HG02938 (cell line): Measurements from ENCODE around the gene KCNQ1.

Experiments used
- ATAC-seq: cut with Tn5 transposase; IDR thresholded peaks from one replicate; pipeline ENCODE4 v1.9.1; 2021; ENCODE audit warnings: mild to moderate bottlenecking, moderate library complexity; ENCODE audit not compliant: unreplicated experiment

KCNQ1 gene

DNA sequence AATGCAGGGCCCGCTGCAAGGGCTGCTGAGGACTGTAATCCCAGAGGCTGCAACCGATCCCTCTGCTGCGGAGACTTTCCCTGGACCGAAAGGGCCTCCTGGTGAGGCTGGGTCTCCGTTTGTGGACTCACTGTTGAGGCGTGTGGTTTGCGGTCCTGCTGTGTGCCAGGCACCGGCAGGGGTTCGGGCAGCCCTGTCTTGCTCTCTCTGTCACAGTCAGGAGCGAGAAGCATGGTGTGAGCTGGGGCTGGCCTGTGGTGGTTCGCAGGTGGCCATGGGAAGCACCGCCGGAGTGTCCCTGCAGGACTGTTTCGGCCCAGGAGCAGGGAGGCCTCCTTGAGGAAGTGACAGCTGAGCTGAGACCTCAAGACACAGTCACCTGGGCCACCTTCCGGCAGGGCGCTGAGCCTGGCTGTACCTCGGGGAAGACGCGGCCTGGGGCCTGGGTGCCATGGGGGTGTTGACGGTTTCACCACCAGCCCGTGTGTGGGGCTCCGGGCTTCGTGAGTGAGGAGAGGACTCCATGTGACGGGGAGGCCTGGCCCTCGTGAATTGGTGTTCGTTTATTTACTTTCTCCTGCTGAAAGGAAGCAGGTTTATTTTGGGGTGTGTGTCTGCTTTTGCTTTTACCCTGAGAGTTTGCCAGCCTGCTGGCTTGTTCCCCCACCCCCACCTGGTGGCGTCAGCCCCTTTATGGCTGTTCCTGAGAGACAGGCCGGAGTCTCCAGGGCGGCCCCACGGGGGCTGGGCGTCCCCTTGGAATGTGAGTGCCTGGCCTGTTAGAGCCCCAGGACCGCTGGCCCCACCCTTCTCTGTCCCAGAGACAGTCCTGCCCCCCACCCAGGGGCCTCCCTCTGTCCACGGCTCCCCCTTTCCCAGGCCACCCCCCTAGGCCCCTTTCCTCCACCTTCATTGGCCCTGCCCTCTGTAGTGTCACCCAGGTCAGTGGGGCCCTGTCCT is 132.5 kb downstream of the KCNQ1 start:
- ATAC-seq, result no peak

DNA sequence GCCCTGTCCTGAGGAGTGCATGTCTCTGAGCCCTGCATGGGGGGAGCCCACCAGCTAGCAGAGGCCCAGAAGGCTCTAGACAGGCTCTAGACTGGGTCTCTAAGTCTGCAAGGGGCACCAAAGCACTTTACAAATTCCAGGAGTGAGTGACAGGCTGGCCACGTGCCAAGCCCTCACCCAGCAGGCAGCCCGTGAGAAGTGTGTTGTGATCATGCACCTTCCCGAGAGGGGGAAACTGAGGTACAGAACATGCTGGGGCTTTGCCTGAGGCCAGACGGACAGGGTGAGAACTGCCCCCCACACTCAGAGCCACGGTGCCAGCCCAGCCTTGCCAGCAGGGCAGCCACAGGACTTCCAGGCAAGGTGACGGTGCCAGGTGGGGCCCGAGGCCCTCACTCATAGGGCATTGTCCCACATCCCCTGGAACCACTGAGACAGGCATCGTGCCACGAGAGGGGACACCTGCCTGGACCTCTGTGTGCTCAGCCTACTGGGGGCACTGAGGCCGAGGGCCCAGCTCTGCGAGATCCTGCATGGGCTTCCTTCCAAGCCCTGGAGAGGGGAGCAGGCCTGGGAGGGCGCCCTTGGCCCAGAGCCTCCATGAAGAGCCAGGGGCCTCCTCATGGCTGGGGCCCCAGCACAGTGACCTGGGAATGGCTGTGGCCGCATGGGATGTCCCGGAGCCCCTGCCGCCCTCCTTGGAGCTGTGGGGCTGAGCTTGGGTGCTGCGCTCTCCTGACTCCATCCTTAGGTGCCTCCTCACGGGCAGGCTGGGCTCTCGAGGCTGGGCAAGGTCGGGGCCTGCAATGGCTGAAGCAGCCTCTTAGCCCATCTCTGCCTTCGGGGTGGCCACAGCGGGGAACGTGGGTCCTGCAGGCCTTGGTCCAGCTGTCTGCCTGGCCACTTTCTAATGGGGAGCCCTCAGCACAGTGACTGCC is 133.5 kb downstream of the KCNQ1 start:
- no peak for ATAC-seq

DNA sequence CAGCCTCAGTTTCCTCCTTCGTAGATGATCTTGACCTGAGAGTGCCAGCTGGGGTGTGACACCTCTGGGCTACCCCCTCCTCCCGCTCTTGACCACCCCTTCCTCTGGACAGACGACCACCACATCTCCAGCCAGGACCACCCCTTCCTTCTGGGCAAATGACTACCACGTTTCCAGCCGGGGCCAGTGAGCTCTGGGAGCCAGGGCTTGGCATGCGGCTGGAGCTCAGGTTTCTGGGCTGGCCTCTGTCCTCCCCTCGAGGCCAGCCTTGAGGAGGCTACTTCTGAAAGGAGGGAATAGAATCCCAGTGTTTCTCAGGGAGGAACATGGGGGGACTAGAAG is 134.1 kb downstream of the KCNQ1 start:
- no peak for ATAC-seq

DNA sequence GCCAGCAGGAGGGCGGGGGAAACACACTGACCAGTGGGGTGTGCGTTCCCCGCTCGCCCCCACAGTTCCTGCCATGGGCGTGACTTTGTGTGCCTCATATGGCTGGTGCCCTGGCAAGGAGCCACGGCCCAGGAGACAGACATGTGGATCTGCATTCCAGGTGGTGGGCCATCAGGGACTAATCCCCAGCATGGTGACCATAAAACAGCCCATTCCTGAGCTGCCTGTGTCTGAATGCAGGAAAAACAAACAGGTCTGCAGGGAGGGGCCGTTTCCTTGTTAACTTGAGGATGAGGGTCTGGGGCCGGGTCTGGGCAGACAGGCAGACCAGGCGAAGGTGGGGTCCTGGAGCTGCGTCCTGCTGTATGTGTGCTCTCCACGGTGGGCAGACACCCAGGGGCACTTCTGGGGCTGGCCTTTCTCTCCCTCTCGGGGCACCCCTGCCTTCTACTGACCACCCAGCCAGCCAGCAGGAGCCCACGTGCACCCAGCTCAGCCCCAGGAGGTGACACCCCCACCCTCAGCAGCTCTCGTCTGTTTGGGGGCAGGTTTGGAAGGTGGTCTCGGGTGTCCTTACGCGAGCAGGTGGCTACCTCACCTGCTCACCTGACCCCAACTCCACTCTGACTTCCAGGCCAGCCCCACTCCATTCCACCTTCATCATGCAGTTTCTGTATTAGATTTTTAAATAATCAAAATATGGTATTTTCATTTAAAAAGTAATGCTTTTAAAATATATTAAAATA is 134.7 kb downstream of the KCNQ1 start:
- ATAC-seq, result no peak

DNA sequence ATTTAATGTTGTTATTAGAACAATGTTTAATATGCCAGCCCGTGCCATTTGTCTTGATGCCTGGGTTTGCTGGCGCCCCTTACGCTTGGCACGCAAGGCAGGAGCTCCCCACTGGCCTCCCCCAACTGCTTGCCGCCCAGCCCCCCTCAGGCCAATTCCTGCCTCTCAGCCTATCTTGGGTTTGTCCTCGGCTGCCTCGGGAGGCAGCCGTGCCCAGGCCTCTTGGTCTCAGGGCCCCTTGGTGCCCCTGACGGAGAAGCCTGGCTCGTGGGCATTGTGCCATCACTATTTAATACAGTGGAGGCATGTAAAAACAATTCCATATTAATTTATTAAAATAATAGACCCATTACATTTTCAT is 135.2 kb downstream of the KCNQ1 start:
- ATAC-seq, result no peak

DNA sequence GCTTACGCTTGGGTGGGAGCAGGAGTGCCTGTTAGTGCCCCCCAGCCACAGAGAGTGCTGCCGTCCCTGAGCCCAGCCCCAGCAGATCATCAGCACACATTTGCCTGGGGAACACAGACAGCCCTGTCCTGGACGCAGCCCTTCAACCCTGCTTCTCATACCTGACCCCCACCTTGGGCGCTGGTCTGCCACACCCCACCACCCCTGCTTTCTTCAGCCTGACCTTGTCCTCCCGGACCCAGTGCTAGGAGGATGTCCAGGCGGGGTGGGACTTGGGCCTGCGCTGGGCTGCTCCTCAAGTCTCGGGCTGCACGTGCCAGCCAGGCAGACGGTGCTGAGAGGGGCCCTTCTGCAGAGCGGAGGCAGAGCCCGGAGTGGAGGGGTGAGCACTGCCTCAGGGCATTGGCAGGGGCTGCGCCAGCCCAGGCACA is 135.8 kb downstream of the KCNQ1 start:
- ATAC-seq, result no peak

DNA sequence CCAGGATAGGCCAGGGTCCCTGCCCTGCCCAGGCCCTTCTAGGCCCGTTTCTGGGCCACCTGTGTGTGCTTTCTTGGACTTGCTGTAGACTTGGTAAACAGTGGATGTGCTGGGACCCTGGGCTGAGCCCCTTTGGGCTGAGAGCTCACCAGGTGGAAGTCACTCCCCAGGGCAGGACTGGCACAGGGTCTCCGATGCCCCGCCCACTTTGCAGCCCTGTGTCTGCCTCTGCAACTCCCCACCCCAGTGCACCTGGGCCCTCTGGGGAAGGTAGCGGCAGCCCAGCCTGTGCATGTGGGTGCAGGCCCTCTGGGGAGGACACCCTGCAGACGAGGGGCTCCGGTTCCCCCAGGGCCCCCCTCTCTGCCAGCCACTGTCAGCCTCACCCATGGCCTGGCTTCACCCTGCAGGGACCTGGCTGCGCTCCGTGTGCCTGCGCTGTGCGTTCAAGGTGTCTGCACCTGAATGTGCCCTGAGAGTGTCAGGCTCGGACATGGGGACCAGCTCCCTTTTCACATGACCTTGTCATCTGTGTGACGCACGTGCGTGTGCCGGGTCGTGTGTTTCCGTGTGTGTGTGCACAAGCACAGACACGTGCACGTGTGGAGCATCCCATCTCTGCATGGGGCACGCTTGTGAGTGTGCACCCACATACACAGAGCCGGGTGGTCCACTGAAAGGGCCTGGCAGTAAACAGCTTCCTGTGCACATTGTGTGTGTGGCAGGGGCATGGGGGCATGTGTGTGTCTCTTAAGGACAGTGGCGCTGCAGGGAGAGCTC is 136.5 kb downstream of the KCNQ1 start:
- no peak for ATAC-seq

DNA sequence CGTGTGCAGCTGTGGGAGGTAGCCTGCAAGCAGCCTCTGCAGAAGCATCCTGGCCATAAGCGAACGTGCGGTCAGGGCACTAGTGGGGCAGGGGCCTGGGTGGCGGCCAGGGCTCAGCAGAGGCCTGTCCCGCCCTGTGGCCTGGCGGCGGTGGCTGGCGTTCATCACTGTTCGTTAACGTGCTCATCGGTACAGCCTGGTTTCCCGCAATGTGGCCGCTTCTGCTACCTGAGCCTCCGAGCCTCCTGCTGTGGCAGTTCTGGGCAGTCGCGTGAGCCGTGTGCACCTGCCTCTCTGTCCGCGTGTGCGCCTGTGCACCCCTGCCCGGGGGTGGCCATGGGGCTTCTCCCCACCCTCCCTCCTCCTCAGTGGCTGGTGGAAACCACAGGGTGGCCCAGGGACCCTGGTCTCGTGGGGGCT is 137.1 kb downstream of the KCNQ1 start:
- no peak for ATAC-seq

DNA sequence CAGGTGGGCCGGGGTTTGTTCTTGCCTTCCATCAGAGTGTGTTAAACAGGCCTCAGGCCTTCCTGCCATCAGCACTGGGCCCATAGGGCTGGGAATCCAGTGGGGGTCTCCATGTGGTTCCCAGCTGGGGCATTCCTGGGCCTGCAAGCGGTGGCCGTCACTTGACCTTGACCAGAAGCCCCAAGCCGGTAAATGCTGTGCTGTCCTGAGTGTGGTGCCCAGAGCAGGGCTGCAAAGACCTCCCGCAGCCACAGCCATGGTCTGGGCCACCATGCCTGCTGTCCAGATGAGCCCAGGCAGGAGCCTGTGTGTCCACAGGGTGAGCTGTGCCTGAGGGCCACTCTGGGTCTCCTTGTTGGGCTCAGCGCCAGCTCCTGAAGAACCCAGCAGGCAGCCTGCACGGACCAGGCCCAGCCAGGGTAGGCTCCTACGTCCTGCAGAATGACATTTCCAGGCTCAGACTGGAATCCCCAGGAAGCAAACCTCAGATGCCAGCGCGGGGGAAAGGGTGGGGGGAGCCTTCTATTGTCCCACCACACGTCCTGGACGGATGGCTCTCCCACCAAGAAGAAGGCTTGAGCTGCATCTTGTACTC is 137.6 kb downstream of the KCNQ1 start:
- ATAC-seq, result no peak

DNA sequence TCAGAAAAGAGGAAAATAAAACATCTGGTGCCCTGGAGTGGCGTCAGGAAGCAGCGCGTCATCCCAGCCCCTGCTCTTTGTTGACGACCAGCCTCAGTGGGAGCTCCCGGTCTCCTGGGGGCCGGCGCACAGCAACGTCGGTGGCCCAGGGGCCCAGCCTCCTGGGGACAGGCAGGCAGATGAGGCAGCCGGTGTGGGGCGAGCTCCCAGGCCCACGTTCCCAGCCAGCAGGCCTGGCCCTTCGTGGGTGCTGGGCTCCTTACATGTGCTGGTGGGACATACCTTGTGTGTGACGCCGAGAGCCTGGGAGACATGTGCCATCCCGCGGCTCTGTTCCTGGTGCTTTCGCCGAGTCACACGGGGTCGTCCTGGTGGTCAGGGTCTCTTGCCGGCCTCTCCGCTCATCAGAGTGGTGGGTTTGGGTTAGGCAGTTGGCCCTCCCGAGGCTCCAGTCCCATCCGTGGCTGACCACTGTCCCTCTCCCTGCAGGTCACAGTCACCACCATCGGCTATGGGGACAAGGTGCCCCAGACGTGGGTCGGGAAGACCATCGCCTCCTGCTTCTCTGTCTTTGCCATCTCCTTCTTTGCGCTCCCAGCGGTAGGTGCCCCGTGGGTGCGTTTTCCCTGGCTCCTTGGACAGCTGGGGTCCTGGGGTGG is 138.3 kb downstream of the KCNQ1 start:
- no peak for ATAC-seq

DNA sequence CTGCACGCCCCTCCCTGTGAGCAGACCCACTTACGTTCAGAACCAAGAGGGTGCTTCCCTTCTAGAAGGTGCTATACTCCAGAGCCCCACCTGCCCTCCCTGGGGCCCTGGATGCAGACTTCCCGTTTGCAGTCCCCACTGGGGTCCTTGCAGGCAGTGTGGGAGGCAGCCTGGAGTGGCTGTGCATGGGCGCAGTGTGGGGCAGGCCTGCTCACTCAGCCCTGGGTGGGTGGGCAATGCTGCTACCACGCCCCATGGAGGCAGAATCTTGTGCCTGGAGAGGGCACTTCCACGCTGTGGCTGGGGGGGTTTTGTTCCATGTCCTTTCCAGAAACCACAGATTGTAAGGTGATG is 138.8 kb downstream of the KCNQ1 start:
- ATAC-seq, result no peak

DNA sequence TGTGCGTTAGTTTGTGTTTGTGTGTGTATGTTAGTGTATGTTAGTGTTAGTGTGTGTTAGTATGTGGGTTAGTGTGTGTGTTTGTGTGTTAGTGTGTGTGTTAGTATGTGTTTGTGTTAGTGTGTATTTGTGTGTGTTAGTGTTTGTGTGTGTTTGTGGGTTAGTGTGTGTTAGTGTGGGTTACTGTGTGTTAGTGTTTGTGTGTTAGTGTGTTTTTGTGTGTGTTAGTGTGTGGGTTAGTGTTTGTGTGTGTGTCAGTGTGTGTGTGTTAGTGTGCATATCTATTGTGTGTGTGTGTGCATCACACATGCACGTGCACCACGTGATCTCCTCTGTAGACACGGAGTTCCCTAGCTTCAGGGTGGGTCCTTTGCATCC is 139.6 kb downstream of the KCNQ1 start:
- ATAC-seq, result no peak

DNA sequence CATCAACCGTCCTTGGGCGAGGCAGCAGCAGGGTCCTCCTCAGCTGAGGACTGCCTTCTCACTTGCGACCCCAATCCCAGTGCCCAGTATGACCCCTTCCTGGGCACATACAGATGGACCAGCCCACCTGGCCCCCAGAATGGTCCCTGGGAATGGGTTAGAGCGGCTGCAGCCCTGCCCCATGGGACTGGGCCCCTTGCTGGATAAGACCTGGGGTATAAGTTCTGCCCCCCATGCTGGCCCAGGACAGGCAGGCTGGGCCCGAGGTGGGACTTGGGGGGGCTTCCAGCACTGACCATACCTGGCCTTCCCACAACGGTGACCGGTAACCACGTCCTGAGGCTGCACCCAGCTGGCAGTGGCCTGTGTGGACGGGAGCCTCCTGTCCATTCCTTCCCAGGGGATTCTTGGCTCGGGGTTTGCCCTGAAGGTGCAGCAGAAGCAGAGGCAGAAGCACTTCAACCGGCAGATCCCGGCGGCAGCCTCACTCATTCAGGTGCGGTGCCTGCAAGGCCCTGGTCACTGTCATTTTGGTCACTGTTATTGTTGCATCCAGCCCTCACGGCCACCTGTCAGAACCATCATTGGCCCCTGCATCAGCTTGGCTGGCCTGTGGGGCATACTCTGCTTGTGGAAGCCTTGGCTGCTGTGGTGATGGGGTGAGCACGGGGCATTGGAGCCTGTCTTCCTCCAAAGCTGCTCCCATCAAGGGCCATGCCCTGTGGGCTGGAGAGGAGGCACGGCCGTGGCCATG is 140.2 kb downstream of the KCNQ1 start:
- ATAC-seq, result no peak

DNA sequence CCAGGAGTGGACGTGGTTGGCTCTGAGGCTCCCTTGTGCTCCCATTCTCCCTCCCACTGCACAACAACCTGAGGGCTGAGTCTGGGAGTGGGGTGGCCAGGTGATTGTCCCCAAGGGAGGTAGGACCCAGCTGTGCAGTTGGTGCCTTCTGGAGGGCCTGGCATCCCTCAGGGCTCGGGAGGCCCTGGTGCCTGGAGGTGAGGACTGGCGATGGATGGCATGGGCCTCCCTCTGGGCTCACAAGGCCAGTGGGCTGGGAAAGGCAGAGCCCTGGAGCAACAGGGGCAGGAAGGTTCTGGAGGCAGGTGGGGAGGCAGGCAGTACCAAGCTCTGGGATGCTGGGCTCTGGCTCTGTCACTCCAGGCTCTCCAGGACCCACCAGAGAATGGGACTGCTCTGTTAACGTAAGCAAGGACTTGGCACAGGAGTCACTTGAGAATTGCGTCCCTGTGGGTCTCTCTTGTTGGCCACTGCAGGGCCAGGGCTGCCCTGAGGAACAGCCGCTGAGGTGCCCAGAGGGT is 140.8 kb downstream of the KCNQ1 start:
- ATAC-seq, result no peak

DNA sequence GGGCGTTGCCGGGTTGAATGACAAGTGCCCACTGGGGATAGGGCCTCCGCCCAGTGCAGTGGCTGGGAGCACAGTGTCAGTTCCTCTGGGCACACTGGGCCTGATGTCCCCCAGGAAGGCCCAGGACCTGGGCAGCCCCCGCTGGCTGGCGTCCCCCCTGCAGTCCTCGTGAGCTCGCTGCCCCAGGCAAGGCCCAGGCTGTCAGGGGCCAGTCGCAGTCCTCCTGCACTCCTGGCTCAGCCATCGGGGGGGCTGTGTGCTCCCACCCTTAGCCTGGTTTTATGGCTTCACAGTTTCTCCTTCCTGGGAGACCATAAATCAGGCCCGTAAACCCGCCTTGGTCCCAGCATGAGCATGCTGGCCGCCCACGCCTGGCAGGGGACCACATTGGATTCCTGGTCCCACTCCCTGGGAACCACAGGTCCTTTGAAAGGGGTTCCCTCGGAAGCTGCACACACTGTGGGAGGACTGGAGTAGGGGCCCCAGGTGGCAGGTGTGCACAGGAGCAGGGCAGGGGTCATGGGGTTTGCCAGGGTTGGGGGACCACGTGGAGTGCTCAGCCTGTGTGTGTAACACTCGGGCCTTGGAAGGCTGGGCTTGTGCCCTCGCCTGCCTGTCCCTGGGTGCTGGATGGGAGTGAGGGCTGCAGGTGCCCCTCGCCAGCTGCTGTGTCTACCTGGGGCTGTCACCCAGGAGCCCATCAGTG is 141.4 kb downstream of the KCNQ1 start:
- no peak for ATAC-seq

DNA sequence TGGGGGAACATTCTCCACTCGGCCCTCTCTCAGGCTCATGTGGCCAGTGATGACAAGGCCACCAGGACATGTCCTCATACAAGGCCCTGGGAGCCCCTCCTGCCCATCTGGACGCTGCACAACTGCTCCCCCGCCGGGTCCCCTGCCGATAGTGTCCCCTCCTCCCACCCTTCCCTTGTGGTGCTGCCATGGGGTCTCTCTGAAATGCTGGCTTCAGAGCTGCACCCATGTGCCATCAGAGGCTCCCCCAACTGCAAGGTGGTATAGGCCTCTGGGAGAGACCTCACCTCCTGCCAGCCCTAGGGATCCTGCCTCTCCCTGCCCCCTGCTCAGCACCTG is 142.0 kb downstream of the KCNQ1 start:
- no peak for ATAC-seq

DNA sequence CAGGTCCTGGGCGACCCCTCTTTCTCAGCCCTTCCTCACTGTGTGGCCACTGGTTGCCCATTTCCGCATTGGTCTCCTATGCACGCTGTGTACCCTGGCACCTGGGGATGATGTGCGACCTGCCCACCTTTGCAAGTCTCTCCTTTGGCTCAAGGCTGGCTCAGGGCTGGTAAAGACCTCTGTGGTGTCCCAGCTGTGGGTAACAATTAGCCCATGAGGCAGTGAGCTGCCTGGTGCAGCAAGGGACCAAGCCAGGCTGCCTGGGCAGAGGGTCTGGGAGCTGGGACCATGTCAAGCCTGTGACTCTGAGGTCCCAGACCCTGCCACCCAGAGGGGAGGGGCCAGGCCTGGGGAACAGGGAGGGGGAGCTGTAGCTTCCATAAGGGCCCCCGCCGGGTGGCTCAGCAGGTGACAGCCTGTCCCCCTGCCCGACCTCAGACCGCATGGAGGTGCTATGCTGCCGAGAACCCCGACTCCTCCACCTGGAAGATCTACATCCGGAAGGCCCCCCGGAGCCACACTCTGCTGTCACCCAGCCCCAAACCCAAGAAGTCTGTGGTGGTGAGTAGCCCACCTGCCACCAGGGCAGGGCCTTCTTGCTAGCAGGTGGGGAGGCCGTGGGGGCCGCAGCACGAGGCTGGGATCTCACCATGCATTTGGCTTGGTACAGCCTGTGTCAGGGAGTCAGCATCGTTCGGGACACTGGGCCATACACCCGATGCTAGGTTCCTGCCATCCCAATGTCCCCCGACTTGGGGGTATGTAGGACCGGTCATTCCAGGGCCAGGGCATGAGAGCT is 142.5 kb downstream of the KCNQ1 start:
- no peak for ATAC-seq
